DOHH2 (cell line): ENCODE measurements around the gene SDF2L1.
"Not testable (repeated sequence)": the region's sequence is repeated elsewhere in the genome, so short reads cannot be mapped to it uniquely, and the experiment has no call there.

Experiments used
- H3F3A ChIP-seq: fragments of 200-600 bp; sonication (generic), shearing (Covaris generic); 2 replicates; pipeline ENCODE4 v1.6.0; 2016; ENCODE audit warnings: antibody characterized with exemption, mild to moderate bottlenecking; ENCODE audit not compliant: control insufficient read depth, insufficient read depth
- H3K27ac ChIP-seq: fragments of 200-600 bp; sonication (generic); 2 replicates; pipeline ENCODE4 v1.5.1; 2014; ENCODE audit warnings: low read depth, mild to moderate bottlenecking, low read length, moderate library complexity
- H3K27me3 ChIP-seq: fragments of 200-600 bp; sonication (generic); 2 replicates; pipeline ENCODE4 v1.6.1; 2014; ENCODE audit warnings: mild to moderate bottlenecking, low read length, mixed read lengths; ENCODE audit not compliant: control insufficient read depth
- H3K36me3 ChIP-seq: fragments of 200-600 bp; sonication (generic); 2 replicates; pipeline ENCODE4 v1.6.1; 2014; ENCODE audit warnings: mild to moderate bottlenecking, low read length, moderate library complexity, mixed read lengths; ENCODE audit not compliant: control insufficient read depth
- H3K4me1 ChIP-seq: fragments of 200-600 bp; sonication (generic); 2 replicates; pipeline ENCODE4 v1.6.1; 2014; ENCODE audit warnings: mild to moderate bottlenecking, low read length, mixed read lengths; ENCODE audit not compliant: control insufficient read depth
- H3K4me2 ChIP-seq: fragments of 200-600 bp; sonication (generic); 2 replicates; pipeline ENCODE4 v1.6.0; 2014; ENCODE audit warnings: mild to moderate bottlenecking, low read length, moderate library complexity
- H3K4me3 ChIP-seq: fragments of 200-600 bp; sonication (generic); 2 replicates; pipeline ENCODE4 v1.5.1; 2014; ENCODE audit warnings: mild to moderate bottlenecking, low read length, mixed read lengths
- H3K79me2 ChIP-seq: fragments of 200-600 bp; sonication (generic); 2 replicates; pipeline ENCODE4 v1.6.1; 2014; ENCODE audit warnings: mild to moderate bottlenecking, low read length, mixed read lengths; ENCODE audit not compliant: control insufficient read depth
- H3K9me2 ChIP-seq: fragments of 200-600 bp; sonication (generic); replicated peaks from 2 replicates; pipeline ENCODE4 v1.6.1; 2014; ENCODE audit warnings: mild to moderate bottlenecking, low read length, mixed read lengths; ENCODE audit not compliant: control insufficient read depth
- H3K9me3 ChIP-seq: fragments of 200-600 bp; sonication (generic); 2 replicates; pipeline ENCODE4 v1.6.1; 2014; ENCODE audit warnings: antibody characterized with exemption, low read length, mixed read lengths; ENCODE audit not compliant: control insufficient read depth, insufficient read depth
- H4K20me1 ChIP-seq: fragments of 200-600 bp; sonication (generic); 2 replicates; pipeline ENCODE4 v1.6.0; 2014; ENCODE audit warnings: low read depth, mild to moderate bottlenecking, antibody characterized with exemption, low read length, moderate library complexity; ENCODE audit not compliant: control insufficient read depth, insufficient read depth
- CTCF ChIP-seq: fragments of 200-600 bp; sonication (generic); IDR thresholded peaks from one replicate; pipeline ENCODE4 v1.5.1; 2014; ENCODE audit warnings: antibody characterized with exemption, mild to moderate bottlenecking, low read depth, low read length; ENCODE audit not compliant: poor library complexity, severe bottlenecking
- EZH2phosphoT487 ChIP-seq: fragments of 200-600 bp; sonication (generic); IDR thresholded peaks from 2 replicates; pipeline ENCODE4 v1.6.1; 2017; ENCODE audit warnings: borderline replicate concordance, mild to moderate bottlenecking, antibody characterized with exemption, low read length, moderate library complexity, mixed read lengths

Gene SDF2L1

GRCh38 chr22:21606775-21607174, 35.3 kb upstream of the SDF2L1 start:
- no peaks in the 10 kb centered on the region for H3K9me2 ChIP-seq
- H3K4me2 ChIP-seq = no peak overlapping the region
- TF ChIP-seq EZH2phosphoT487 (no peak), CTCF (no peak)
- H4K20me1 ChIP-seq = peaks cover 28% of the 10 kb centered on the region
- H3K4me1 ChIP-seq = no peaks in the 10 kb centered on the region; the same call in 1 of the 2 replicates
- peaks cover 3% of the 10 kb centered on the region; the same call in 1 of the 2 replicates for H3F3A ChIP-seq
- peaks cover 44% of the 10 kb centered on the region for H3K36me3 ChIP-seq
- no peaks in the 10 kb centered on the region for H3K27me3 ChIP-seq
- H3K9me3 ChIP-seq = no peaks in the 10 kb centered on the region
- no peak overlapping the region for H3K4me3 ChIP-seq
- H3K79me2 ChIP-seq = peaks cover 96% of the 10 kb centered on the region
- no peak overlapping the region for H3K27ac ChIP-seq

GRCh38 chr22:21609556-21610157, 32.4 kb upstream of the SDF2L1 start:
- not testable (repeated sequence) for H3K27ac ChIP-seq, H3K9me3 ChIP-seq, H3F3A ChIP-seq, H3K27me3 ChIP-seq, H3K9me2 ChIP-seq, H3K4me2 ChIP-seq, H3K4me3 ChIP-seq
- peaks cover 19% of the 10 kb centered on the region for H3K4me1 ChIP-seq
- peaks cover 60% of the 10 kb centered on the region for H3K36me3 ChIP-seq
- peaks cover 94% of the 10 kb centered on the region for H3K79me2 ChIP-seq
- peaks cover 25% of the 10 kb centered on the region for H4K20me1 ChIP-seq

GRCh38 chr22:21611210-21611977, 30.7 kb upstream of the SDF2L1 start:
- Histone ChIP-seq H3K4me2 (no peak overlapping the region), H3K9me3 (no peaks in the 10 kb centered on the region), H3K36me3 (peaks cover 62% of the 10 kb centered on the region), H3F3A (peaks cover 9% of the 10 kb centered on the region; the same call in 1 of the 2 replicates), H3K79me2 (peaks cover 91% of the 10 kb centered on the region), H3K4me1 (peaks cover 36% of the 10 kb centered on the region), H3K27ac (no peak overlapping the region), H3K4me3 (no peak overlapping the region), H3K27me3 (no peaks in the 10 kb centered on the region), H4K20me1 (peaks cover 19% of the 10 kb centered on the region; the same call in 1 of the 2 replicates), H3K9me2 (no peaks in the 10 kb centered on the region)
- TF ChIP-seq CTCF (no peak), EZH2phosphoT487 (no peak)

GRCh38 chr22:21612858-21613257, 29.2 kb upstream of the SDF2L1 start:
- peaks cover 47% of the 10 kb centered on the region for H3K4me1 ChIP-seq
- H3K27ac ChIP-seq = no peak overlapping the region
- peaks cover 9% of the 10 kb centered on the region; the same call in 1 of the 2 replicates for H4K20me1 ChIP-seq
- H3K4me3 ChIP-seq = no peak overlapping the region
- no peaks in the 10 kb centered on the region for H3K9me3 ChIP-seq
- no peak overlapping the region for H3K4me2 ChIP-seq
- H3K79me2 ChIP-seq = peaks cover 91% of the 10 kb centered on the region
- no peak for TF ChIP-seq EZH2phosphoT487
- no peak for TF ChIP-seq CTCF
- H3K9me2 ChIP-seq = no peaks in the 10 kb centered on the region
- no peaks in the 10 kb centered on the region for H3K27me3 ChIP-seq
- H3K36me3 ChIP-seq = peaks cover 67% of the 10 kb centered on the region
- peaks cover 9% of the 10 kb centered on the region for H3F3A ChIP-seq
